HG03520 (cell line): ENCODE measurements around the gene IL3.

Source experiments
- ATAC-seq: cut with Tn5 transposase; IDR thresholded peaks from one replicate; pipeline ENCODE4 v1.9.1; 2021; ENCODE audit warnings: mild to moderate bottlenecking, moderate library complexity; ENCODE audit not compliant: unreplicated experiment

Gene IL3

DNA sequence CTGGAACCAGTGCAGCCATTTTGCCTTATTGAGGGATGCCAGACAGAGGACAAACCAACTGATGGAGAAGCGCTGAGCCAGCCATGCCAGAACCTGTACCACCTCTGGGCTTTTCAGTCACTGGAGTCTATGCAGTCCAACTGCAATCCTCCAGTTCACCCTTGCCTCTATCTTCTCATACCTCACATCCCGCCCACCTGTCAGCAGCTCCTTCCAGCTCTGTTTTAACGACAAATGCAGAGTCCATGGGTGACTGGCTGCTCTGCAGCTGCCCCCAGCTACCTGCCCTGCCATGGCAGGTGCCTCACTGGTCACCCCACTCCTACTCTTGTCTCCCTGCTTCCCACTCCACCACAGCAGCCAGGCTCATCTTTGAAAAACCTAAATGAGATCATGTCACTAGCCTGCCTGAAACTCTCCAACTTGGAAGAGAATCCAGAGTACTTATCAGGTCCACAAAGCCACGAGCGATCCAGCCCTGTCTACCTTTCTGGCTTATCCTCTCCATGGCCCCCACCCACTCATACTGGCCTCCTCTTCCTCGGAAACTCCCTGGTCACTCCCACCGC, 35.0 kb upstream of the IL3 start:
- ATAC-seq = no peak

DNA sequence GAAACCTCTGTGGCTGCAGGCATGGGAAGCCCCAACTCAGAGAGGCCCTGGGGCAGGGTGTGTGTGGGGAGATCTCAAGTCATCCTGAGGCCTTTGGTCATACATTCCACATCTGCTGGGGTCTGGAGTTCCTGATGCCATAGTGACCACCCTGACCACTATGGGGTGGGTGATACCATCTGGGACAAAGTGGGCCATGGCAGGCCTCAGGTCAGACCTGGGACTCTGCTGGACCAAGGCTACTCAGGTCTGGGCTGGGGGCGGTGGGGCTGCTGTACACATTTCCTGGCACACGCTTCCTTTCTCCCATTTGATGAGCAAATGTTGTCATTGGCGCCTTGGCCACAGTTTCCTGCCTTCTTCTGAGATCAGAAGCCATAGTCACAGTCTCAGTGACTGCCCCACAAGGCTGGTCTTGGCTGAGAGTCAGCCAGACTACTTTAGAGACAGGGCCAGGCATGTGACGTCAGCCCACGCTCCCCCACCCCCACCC, 33.9 kb upstream of the IL3 start:
- no peak for ATAC-seq

DNA sequence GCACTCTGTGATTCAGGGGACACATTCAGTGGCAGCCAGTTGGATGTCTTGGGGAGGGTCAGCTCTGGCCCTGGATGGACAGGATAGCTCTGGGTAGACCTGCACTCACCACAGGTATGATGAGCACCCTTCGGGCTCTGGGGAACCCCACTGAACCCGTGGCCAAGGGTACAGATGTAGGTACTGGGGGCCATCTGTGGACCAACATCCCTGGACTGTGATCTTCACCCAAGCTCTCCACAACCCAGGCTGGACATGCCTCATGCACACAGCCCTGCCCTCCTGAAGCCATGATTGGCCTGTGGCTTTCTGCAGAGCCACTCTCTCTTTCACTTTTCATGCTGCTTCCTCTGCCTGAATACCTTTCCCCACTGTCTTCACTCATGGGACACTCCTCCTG, 33.4 kb upstream of the IL3 start:
- no peak for ATAC-seq

DNA sequence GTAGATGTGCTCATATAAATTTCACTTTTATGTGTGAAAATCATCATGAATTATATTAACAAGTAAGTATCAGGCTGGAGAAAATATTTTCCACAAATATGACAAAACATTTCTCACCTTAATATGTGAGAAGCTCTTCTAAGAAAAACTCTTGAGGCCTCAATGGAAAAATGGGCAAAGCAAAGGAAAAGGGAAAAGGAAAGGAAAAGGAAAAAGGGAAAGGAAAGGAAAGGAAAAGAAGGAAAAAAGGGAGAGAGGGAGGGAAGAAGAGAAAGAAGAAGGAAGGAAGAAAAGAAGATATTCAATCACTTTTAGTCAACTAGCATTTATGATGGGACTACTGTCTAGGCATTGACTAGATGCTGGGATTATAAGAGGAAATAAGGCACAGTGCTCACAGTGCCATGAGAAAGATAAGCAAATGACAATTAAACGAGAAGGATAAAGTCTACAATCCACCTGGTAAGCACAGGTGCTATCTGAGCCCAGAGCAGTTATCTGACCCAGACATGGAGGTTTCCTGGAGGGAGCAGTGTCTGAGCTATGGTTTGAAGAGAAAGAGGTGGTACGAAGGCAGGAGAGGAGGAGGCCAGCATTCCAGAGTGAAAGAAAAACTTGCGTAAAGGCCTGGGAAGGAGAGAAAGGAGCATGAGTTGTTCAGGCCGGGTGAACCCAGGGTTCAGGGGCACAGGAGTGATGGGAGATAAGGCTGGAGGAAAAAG, 30.7 kb upstream of the IL3 start:
- ATAC-seq = no peak

DNA sequence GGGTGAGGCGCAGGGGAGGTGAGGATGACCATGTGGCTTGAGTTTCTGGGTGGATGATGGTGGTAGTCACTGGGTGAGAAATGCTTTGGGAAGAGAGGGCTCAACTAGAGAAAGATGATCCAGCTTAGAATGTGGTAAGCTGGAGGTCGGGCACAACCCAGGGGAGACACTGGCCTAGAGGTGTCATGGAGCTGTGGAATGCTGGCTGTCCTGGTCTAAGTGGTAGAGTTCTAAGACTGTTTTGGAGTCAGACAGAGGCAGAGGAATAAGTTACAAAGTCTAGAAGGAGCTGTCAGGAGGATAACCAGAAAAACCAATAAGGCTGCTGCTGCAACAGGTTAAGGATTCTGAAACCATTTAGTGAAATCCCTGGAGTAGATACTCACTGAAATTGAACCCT, 29.8 kb upstream of the IL3 start:
- ATAC-seq = no peak

DNA sequence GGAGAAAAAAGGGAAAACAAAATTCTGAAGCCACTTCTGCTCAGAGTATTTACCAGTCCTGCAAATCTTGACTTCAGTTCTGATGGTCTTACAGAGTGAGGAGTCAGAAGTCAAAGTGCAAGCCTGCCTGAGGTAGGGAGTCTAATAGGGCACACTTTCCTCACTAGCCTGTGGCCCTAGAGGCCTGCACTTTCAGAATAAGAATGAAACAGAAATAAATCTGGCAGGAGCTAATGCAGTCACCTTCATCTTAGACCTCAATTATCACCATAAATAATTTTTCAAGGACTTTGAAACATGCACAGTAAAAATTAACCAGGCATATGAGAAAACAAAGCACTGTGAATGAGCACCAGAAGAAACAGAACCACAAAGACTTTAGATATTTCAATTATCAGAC, 28.3 kb upstream of the IL3 start:
- ATAC-seq = no peak

DNA sequence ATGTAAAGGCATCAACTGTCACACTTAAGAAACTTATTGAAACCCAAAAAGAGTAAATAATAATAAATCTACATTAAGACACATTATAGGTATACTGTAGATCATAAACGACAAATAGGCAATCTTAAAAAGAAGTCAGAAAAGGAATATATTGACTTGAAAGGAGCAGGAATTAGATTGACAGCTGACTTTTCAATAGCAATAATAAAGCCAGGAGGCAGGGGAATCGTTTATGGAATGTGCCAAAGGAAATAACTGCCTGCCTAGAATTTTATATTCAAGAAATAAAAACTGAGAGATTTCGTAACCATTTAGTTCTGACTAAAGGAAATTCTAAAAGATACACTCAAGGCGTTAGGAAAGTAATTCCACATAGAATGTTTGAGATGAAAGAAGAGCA, 27.3 kb upstream of the IL3 start:
- ATAC-seq = no peak

DNA sequence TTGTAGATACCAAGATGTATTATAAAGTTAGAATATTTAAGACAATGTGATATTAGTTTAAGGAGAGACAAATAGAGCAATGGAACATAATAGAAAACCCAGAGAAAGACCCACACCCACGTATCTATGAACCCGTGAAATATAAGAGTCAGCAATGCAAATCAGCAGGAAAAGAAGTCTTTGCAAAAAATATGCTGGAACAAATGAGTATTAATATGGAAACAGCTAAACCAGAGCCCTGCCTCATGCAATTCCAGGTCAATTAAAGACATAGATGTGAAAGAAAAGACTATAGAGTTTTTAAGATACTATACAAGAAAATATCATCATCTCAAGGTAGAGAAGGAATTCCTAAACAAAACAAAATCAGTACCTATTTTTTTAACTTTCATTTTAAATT, 23.1 kb upstream of the IL3 start:
- ATAC-seq = no peak

DNA sequence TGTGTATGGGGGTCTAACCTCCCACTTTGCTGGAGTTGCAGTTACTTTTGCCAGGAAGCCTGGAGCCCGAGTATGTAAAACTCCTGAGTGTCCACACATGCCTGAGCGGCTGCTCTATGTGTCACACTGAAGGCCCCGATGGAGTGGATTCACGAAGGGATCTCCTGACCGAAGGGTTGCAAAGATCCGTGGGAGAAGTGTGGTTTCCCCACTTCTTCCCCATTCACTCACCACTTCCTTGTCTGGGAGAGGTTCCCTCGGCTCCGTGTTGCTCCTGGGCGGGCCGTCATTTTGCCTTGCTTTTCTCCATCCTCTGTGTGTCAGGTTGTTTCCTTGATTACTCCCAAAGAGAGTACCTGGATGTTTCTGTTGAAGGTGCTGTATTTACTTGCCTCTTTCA, 16.2 kb upstream of the IL3 start:
- no peak for ATAC-seq

DNA sequence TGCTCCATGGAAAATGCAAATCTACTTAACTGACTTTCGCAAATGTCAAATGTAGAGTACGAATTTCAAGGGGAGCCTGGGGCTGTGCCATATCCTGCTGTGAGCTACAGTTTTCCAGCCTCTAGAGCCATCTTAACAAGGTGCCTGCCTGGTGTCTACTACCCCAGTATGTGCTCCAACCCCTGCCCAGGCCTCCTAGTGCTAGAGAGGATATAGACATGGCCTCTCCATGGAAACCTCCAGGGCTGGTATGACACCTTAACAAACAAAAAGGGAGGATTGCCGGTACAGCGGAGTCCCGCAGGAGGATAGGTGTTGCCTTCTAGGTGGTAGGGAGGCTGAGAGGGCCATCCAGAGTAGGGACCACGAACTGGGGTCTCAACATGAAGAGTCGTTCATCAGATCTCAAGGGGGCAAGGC, 13.6 kb upstream of the IL3 start:
- ATAC-seq = no peak

DNA sequence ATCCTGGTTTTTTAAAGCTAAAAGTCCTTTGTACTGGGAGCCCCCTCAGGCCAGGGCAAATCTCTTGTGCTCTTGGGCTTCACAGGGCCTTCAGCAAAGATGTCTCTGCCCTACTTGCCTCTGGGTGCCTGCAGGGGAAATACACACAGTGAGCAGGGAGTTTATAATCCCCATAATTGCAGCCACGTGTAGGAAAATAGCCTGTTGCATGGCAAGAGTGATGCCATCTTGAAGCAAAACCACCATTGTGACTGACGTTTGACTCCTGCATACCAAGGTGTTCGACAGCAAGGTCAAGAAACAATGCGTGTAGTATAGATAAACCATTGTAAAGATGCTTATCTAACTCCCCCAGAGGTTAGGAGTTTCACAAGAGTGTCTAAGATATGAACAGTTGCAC, 11.4 kb upstream of the IL3 start:
- ATAC-seq = no peak

DNA sequence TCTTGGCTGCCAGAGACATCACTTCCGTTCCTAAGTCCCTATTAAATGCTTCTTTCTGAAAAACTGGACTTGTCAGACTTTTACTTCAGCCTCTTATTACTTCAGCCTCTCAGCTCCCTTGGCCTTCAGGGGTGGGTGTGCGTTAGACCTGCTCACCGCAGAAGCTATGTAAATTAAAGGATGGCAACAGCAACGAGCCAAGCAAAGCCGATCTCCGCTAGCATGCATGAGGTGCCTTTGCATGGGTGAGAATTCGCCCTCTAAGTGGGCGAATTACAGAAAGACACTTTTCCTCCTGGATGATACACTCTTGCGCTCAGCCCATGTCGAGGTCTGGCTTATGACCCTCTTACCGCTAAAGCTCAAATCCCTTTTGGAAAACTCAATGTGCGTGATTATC, 10.9 kb upstream of the IL3 start:
- no peak for ATAC-seq

DNA sequence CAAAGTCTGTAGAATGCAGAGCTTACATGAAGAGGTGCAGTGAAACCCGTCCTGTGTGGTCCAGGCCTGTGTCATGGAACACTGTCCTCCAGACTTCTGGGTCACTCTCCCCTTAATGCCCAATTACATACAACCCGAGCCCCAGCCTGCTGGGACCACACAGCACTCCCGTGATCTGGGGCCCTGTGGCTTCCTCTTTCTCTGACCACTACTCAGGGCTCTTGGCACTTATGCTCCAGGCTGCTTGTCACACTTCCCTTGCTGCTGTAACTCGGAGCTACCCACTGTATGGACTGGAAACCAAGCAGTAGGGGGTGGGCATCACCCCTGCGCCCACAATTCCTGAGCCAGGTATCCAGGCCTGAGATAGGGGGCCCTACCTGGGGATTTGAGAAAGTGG, 10.3 kb upstream of the IL3 start:
- ATAC-seq = no peak

DNA sequence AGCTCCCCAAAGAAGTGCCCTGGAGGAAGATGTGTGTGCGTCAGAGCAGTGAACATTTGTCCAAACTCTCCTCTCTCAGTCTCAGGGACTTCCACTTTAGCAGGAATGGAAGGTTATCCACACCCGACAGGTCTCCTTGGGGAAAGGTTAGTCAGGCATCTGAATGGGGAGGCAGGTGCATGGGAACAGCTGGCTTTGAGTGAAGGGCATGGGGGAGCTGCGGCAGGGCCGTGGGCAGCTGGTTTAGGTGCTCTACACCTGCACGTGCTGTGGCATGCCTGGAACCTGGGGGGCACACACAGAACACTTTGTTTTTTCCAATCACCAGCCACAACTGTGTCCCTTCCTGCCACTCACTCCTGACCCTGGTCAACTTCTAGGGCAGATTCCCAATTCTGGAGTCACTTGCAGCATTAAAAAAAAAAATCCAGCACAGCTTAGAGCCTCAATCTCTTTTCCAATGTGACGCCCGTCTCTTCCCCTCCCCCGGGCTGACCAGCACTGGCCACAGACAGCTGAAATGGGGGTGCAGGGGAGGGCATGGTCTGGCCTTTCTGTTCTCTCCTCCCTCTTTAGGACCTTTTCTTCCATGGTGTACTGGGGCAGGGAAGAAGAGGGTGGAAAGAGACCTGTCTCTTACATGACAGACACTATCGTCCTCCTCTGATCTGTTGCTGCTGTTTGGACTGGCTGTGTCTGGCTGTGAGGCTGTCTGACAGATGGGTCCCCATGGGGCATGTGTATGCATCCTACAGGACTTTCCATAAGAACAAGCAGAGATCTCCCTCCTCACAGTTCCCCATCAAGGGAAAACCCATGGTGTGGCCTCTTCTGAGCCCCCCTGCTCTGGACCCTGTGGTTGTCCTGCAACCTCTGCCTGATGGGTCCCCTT, 9.5 kb upstream of the IL3 start:
- no peak for ATAC-seq

DNA sequence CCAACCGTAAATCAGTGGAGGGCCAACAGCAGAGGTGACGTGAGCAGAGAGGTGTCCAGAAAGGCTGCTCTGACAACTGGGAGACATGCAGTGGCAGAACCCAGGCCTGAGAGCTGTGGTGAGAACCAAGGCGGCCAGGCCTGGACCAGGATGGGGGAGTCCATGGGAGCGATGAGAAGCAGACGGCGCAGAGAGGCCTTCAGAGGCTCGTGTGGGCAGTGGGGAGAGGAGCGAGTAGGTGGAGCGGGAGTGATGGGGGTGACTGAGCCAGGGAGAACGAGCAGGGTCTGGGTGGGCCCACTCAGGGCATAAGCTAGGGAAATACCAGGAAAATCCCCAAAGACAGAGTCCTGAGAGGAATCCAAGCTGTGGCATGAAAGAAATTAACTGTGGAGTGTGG, 7.9 kb upstream of the IL3 start:
- no peak for ATAC-seq

DNA sequence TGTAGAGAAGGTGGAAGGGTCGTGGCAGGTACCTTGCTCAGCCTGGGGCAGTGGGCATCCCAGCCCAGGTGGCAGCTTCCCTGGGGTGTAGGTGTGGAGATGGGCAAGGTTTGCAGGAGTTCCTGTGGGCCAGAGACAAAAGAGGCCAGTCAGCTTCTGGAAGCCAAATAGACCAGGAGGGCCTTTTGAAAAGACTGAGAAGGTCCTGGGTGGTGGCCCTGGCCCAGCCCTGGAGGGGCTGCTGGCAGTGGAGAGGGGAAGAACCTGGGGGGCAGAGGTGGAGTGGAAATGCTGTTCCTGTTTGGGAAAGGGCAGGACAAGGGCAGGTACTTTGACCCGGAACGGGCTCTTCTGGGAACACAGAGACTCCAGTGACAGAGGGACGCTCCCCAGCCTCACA, 7.0 kb upstream of the IL3 start:
- no peak for ATAC-seq

DNA sequence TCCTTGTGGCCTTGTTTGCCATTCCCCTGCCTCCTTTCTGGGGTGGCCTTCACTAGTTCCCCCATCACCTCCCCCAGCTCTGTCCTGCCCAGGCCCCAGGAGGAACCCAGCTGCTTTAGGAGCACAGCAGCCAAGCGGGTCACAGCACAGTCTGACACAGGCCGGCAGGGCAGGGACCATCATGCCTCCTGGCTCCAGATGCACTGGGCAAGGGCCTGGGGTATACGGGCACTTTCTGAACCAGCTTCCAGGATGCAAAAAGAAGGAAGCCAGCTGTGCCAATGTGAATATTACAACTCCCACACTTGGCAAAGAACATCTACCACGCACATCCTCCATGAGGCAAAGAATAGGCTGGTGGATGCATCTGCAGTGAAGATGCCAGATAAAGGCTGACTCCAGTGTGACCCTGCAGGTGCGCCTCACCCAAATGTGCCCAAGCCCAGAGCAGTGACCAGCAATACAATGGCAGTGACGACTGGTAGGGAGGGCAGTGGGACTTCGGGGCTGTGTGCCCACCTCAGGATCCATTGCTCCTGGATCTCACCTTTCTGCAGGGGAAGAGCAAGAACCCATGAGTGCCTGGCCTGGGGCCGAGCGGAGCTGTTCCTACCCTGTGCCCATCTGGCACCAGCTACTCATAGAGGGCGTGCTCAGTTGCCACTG, 6.3 kb upstream of the IL3 start:
- no peak for ATAC-seq

DNA sequence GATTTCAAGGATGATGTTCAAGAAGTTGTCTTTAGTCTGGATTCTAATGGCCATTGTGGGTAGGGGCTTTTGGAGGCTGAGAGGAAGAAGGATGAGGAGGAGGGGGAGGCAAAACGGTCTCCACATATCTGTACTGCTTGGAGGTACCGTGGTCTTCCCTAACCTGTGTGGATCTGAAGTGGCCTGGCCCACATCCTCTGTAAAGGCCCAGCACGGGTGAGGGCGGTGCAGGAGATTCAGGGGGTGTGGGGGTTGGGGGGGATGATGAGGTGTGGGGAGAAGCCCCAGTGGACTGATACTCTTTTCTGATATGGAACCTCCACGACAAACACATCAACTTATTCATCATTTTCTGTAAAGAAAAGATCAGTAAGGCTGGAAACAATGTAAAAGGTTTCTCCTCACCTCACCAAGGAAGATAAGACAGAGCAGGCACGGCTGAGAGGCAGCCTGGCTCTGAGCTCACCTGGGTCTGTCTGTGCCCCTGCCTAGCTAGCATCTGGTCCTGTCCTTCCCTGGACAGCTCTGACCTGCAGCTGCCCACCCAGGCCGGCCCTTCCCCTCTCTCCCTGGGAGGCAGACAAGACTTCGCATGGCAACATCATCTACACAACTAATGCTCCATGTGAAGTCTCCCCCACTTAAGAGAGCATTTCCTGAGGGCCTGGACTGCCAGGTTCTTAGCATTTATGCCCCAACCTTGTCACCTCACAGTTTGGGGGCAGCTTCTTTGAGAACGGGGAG, 5.6 kb upstream of the IL3 start:
- no peak for ATAC-seq

DNA sequence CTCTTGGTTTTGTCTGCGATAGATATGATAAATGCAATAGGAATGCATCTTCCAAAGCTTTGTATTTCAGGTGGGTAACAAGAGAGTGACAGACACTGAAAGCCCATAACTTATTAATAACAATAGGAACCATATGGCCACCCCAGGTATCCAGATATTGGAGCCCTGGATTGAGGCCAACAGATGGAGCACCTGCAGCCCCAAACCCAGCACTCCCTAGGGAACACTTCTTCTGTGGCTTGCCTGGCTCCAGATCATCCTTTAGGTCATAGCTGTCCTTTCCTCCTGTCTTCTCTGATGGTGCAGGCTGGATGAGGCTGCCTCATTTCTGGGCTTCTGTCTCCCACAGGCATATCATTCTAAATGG, 5.0 kb upstream of the IL3 start:
- ATAC-seq = no peak

DNA sequence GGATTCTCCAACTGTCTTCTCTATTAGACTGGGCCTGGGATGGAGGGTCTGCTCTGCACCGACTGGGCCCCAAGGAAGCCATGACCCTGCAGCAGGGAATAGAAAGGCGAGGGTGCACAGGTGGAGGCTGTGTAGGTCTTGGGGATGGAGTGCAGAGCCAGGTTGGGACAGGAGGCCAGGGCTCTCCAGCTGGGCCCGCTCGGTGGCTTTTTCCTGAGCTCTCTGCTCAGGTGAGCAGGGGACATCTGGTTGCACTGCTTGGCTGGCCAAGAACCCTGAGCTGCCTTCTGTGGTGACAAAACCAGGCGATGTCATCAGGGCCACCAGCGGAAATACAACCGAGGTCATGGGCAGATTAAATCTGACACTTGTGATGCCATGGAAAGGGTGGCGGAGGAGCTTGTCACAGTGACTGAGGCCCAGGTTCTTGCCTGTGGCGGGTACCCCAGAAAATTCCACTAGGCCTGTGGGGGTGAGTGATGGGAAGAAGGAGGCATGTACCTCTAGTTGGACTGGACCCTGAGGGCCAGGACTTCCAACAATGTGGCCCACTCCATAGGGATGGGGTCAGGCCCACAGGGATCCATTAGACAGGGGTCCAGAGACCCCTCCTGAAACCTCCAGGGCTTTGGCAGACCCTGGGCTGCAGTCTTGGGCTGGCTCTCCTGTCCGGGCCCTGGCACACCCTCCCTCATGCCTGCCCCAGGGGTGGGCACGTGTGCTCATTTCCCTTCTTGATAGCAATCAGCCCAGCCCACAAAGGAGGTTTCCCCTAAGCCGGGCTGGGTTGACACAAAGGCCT, 4.4 kb upstream of the IL3 start:
- no peak for ATAC-seq
